OCI-LY7 (cell line): Measurements from ENCODE around the gene SLC25A1. TPM values are rescaled to one million over a fixed set of nuclear protein-coding genes. Genes with fewer than 3 reads are reported as not detected.

Experiments
- BruUV-seq: library from RNA; stranded (reverse); fragments of 400-500 nt; replicated peaks from 2 replicates; lab custom pipeline; 2021; lab: Mats Ljungman, UMichigan
- CTCF ChIA-PET: fragments of 300-600 bp; sonication (Branson Sonifier 250); formaldehyde crosslinking; loops from one replicate; lab custom pipeline; 2022; ENCODE audit warnings: antibody characterized with exemption; ENCODE audit not compliant: unreplicated experiment; lab: Charles Lee
- POLR2A ChIA-PET: fragments of 300-600 bp; sonication (Branson Sonifier 250); formaldehyde crosslinking; loops from one replicate; lab custom pipeline; 2022; ENCODE audit warnings: antibody characterized with exemption; lab: Charles Lee
- DNase-seq: peaks from one replicate; pipeline ENCODE4 v3.0.0-alpha.2; 2015; ENCODE audit warnings: low spot score
- H2AFZ ChIP-seq: fragments of 200-600 bp; sonication (generic), shearing (Covaris generic); 2 replicates; pipeline ENCODE4 v1.6.1; 2014; ENCODE audit warnings: mild to moderate bottlenecking, antibody characterized with exemption, low read length, moderate library complexity
- H3K27ac ChIP-seq: fragments of 200-600 bp; sonication (generic); 2 replicates; pipeline ENCODE4 v1.5.1; 2014; ENCODE audit warnings: mixed run types, low read depth, mild to moderate bottlenecking, moderate library complexity, low read length, inconsistent platforms; ENCODE audit not compliant: poor library complexity, severe bottlenecking
- H3K36me3 ChIP-seq: fragments of 200-600 bp; sonication (generic); 2 replicates; pipeline ENCODE4 v1.6.1; 2014; ENCODE audit warnings: mild to moderate bottlenecking, antibody characterized with exemption, low read length, moderate library complexity, mixed read lengths; ENCODE audit not compliant: insufficient read depth
- H3K4me1 ChIP-seq: fragments of 200-600 bp; sonication (generic); 2 replicates; pipeline ENCODE4 v1.5.1; 2014; ENCODE audit warnings: mild to moderate bottlenecking, low read length; ENCODE audit not compliant: insufficient read depth, poor library complexity, severe bottlenecking
- H3K4me2 ChIP-seq: fragments of 200-600 bp; sonication (generic); 2 replicates; pipeline ENCODE4 v1.6.1; 2014; ENCODE audit warnings: mild to moderate bottlenecking, low read length
- H3K4me3 ChIP-seq: fragments of 200-600 bp; sonication (generic); 2 replicates; pipeline ENCODE4 v1.5.1; 2014; ENCODE audit warnings: mild to moderate bottlenecking, low read depth, low read length; ENCODE audit not compliant: poor library complexity, severe bottlenecking
- H3K79me2 ChIP-seq: fragments of 200-600 bp; sonication (generic); 2 replicates; pipeline ENCODE4 v1.6.1; 2016; ENCODE audit warnings: low read depth, mild to moderate bottlenecking, low read length, moderate library complexity, mixed read lengths; ENCODE audit not compliant: insufficient read depth
- H3K9me2 ChIP-seq: fragments of 200-600 bp; sonication (generic); 2 replicates; pipeline ENCODE4 v1.6.1; 2016; ENCODE audit warnings: mild to moderate bottlenecking, low read length, mixed read lengths; ENCODE audit not compliant: insufficient read depth
- H3K9me3 ChIP-seq: fragments of 200-600 bp; sonication (generic); 2 replicates; pipeline ENCODE4 v1.6.1; 2014; ENCODE audit warnings: mild to moderate bottlenecking, mixed run types, low read length, mixed read lengths
- H4K20me1 ChIP-seq: fragments of 200-600 bp; sonication (generic); 2 replicates; pipeline ENCODE4 v1.6.1; 2014; ENCODE audit warnings: mild to moderate bottlenecking, antibody characterized with exemption, low read length, moderate library complexity, mixed read lengths; ENCODE audit not compliant: insufficient read depth
- CTCF ChIP-seq: fragments of 200-600 bp; sonication (generic); conservative IDR thresholded peaks from 2 replicates; pipeline ENCODE4 v1.5.1; 2014; ENCODE audit warnings: mild to moderate bottlenecking, antibody characterized with exemption, low read length, moderate library complexity, mixed read lengths
- EZH2phosphoT487 ChIP-seq: fragments of 200-600 bp; sonication (generic); IDR thresholded peaks from 2 replicates; pipeline ENCODE4 v1.6.1; 2018; ENCODE audit warnings: low read depth, borderline replicate concordance, mild to moderate bottlenecking, mixed run types, antibody characterized with exemption, low read length, moderate library complexity, mixed read lengths
- intact Hi-C: fragments of 100-400 bp; cut with micrococcal nuclease; formaldehyde crosslinking; loops from one replicate; pipeline ENCODE4 v1.10.0; 2022; ENCODE audit not compliant: unreplicated experiment
- total RNA-seq, 2 experiments: library from RNA; depleted of rRNA in 1 of 2; stranded (reverse); fragments of >200 nt in 1 of 2; shearing (Covaris generic) in 1 of 2; gene quantifications; 2 replicates each; pipeline ENCODE4 v1.2.3, GENCODE V29; 2014 to 2022

Gene SLC25A1
- total RNA-seq, 2 experiments from 2014 or later: 59.5 to 117 TPM

GRCh38 chr22:19180740-19181410, 2.3 kb upstream of the SLC25A1 start:
- DNase-seq: no peak
- H3K79me2 ChIP-seq: peaks cover 12% of the 10 kb centered on the region; the same call in 1 of the 2 replicates
- H2AFZ ChIP-seq: no peak overlapping the region
- H3K4me3 ChIP-seq: no peak overlapping the region
- no peaks in the 10 kb centered on the region for H3K9me3 ChIP-seq
- no peaks in the 10 kb centered on the region for H3K9me2 ChIP-seq
- no peak overlapping the region for H3K4me2 ChIP-seq
- POLR2A ChIA-PET: no interaction called here
- H3K36me3 ChIP-seq: peaks cover 12% of the 10 kb centered on the region; the same call in 1 of the 2 replicates
- intact Hi-C loops: no loop called here
- H3K27ac ChIP-seq: no peak overlapping the region
- CTCF ChIA-PET: interaction anchor here (0.6 kb wide), 1 partner anchor 450 kb away, joined by 3 read pairs; no protein-coding TSS in a partner anchor
- H4K20me1 ChIP-seq: no peaks in the 10 kb centered on the region
- no TSS peak for BruUV-seq
- peaks cover 58% of the 10 kb centered on the region for H3K4me1 ChIP-seq
- no peak for TF ChIP-seq EZH2phosphoT487
- no peak for TF ChIP-seq CTCF

DNA sequence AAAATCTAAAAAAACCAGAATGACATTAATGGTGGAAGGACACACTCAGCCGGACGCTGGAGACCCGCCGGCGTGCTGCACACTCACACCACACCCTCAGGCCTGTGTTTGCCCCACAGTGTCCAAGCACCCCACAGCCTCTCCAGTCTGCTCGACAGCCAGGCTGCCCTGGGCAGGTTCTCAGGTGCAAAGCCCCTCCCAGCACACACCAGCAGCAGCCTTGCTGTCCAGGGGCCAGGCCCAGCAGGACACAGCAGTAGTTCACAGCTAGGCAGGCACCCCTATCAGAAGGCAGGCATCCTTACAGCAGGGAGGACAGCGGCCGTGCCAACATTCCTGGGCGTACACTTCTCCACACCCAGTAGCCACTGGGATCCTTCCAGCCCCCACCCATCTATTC, 1.7 kb upstream of the SLC25A1 start:
- intact Hi-C loops: no loop called here
- Histone ChIP-seq H3K9me2 (no peaks in the 10 kb centered on the region), H3K4me3 (no peak overlapping the region), H3K79me2 (peaks cover 18% of the 10 kb centered on the region; the same call in 1 of the 2 replicates), H3K36me3 (peaks cover 18% of the 10 kb centered on the region; the same call in 1 of the 2 replicates), H3K9me3 (no peaks in the 10 kb centered on the region), H3K4me1 (peaks cover 64% of the 10 kb centered on the region), H3K4me2 (no peak overlapping the region), H4K20me1 (no peaks in the 10 kb centered on the region), H3K27ac (no peak overlapping the region), H2AFZ (no peak overlapping the region)
- TF ChIP-seq CTCF: no peak
- no peak for TF ChIP-seq EZH2phosphoT487
- no TSS peak for BruUV-seq
- ChIA-PET POLR2A (no interaction called here), CTCF (interaction anchor here (0.6 kb wide), 1 partner anchor 17 kb away, joined by 3 read pairs; no protein-coding TSS in a partner anchor)
- DNase-seq: no peak
